ENCODE measurements around the gene TCP11.

- no peak for TF ChIP-seq CTCF (IDR thresholded peaks at IDR 0.05)
- no peak for TF ChIP-seq EZH2 (IDR thresholded peaks at IDR 0.05; ENCODE audit: borderline replicate concordance, insufficient read depth, low read depth, low read length, poor library complexity, severe bottlenecking)
These were observed 24.5 kb upstream of the TCP11 start for GRCh38 chr6:35165630-35166071.

All from B cell (primary cell).